ENCODE results near the gene SEC22C.

DNA sequence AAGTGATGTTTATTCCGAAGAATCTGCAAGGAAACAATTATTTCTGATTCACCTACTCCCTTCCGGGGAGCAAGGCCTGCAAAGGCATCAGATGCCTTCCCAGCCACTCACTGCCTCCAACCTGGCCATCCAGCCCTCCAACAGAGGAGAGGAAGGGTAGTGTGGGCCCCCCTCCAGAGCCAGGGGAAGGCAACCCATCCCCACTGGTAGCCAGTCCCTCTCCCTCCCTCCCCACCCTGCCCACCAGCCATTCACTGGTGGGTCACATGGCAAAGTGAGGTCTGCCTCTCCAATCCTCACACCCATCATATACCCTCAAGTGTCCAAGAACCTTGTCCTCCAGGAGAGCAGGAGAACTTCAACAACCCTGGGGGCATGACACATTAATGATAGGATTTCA lies 81.7 kb downstream of the SEC22C start:
- TF ChIP-seq CTCF (conservative IDR thresholded peaks at IDR 0.05; ENCODE audit: low read depth, low read length) (no peak), POLR2A (IDR thresholded peaks at IDR 0.05; ENCODE audit: low read depth, low read length) (no peak), USF2 (IDR thresholded peaks at IDR 0.05; ENCODE audit: low read depth, low read length) (no peak)

Data from IMR-90 (cell line).